ENCODE data around the gene APBA2. TPM values are rescaled to one million over a fixed set of nuclear protein-coding genes. Genes with fewer than 3 reads are reported as not detected.

The APBA2 gene
- total RNA-seq, 3 donors from 2014 or later, result 0.64 to 6.9 (median 5.0) TPM

DNA sequence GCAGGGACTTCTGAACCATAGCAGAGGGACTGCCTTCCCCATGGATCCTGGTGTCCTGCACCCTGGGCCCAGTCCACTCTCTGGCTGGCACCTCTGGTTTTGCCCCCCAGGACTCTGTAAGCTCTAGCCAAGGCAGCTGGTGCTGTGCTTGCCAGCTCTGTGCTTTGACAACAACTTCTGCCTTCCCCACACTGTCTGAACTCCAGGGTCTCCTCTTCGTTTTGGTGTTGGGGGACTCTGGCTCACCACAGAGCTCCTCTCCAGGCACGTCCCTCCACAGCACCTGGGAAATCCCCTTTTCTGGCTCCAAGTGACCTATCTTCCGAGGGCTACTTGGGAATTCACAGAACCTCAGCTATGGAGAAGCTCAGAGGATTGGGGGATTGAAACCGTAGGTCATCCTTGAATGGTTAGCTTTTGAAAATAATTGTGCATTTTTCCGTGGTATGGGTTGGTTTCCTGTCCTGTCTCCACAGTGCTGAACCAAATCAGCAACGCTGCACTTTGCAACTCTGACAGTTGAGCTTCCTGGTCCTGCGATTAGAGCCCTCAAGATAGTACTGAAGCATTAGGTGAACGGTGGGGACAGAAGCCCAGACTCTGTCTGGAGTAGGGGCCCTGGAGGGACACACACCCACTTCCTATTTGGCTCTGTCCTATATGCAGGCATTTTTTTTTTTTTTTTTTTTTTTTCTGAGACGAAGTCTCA lies 152.4 kb downstream of the APBA2 start:
- Histone ChIP-seq H3K4me3 (no peak overlapping the region), H3K9me3 (peaks cover 0 to 3% of the 10 kb centered on the region in 2 donors), H3K4me1 (no peaks in the 10 kb centered on the region), H3K36me3 (no peaks in the 10 kb centered on the region), H3K27me3 (no peaks in the 10 kb centered on the region), H3K27ac (no peak overlapping the region)
- TF ChIP-seq CTCF (IDR thresholded peaks at IDR 0.05), result no peak
- intact Hi-C loops (cut with DNase I; ENCODE audit: low total_unique reads), result no loop called here
- DNase-seq (ENCODE audit: low spot score in 2 of 2), result no peak

DNA sequence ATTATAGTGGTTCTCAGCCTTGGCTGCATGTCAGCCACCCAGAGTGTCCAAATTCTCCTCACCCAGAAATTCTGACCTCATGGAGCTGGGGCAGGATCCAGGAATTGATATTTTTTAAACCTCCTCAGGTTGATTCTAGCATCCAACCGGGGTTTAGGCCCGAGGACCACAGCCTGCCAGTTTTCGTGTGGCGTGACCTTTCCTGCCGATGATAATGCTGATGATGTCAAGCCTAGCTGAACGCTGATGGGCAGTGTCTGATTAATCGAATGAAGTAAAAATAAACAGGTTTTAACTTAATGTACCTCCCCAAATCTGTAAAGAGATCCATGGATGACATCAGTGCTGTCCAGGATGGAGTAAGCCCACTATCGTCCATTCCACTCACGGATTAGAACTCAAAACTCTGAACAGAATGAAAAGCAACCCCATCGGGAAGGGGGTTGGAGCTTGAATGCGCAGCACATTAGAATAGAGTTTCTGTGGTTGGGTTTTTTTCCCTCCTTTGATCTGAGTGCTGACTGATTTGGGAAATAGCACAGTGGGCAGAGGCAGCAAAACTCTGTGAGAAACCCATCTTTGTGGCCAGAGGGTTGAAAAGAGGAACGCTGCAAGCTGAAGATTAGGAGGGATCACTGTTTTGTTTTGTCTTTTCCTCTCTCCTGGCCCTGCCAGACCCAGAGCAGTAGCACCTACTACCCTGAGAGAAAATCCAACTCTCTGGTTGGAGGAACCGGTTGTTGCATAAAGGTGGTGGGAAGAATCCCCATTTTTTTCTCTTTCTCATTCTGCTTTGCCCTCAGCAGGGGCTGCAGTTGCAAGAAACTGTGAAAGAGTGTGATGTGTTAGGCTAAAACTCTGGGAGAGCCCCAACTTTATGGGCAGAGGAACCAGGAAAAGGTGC lies 153.9 kb downstream of the APBA2 start:
- H3K36me3 ChIP-seq, result no peaks in the 10 kb centered on the region
- no peaks in the 10 kb centered on the region for H3K27me3 ChIP-seq
- H3K4me3 ChIP-seq, result no peak overlapping the region
- peaks cover 0 to 3% of the 10 kb centered on the region in 2 donors for H3K9me3 ChIP-seq
- intact Hi-C loops (cut with DNase I; ENCODE audit: low total_unique reads), result no loop called here
- TF ChIP-seq CTCF (IDR thresholded peaks at IDR 0.05) (no peak), POLR2A (IDR thresholded peaks at IDR 0.05) (no peak), POLR2AphosphoS5 (IDR thresholded peaks at IDR 0.05) (no peak)
- H3K27ac ChIP-seq, result no peak overlapping the region
- DNase-seq (ENCODE audit: low spot score in 2 of 2), result no peak
- no peaks in the 10 kb centered on the region for H3K4me1 ChIP-seq

DNA sequence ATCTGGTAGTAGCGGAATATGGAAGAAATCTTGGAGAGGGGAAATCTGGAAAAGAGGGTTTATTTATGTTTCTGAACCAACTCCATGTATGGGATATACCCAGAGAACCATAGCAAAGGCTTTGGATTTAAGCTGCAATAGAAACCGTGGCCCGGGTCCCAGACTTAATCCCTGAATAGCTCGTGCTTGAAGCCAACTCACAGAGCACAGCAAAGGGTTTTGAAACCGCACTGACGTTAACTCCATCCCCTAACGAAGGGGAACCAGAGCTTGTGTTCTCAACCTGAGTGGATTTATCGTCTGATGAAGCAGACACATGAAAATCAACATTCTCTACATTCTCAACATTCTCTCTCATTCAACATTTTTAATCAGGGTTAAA lies 154.6 kb downstream of the APBA2 start:
- no peaks in the 10 kb centered on the region for H3K4me1 ChIP-seq
- no peak for TF ChIP-seq CTCF (IDR thresholded peaks at IDR 0.05)
- no peak for TF ChIP-seq POLR2AphosphoS5 (IDR thresholded peaks at IDR 0.05)
- TF ChIP-seq POLR2A (IDR thresholded peaks at IDR 0.05), result no peak
- H3K27ac ChIP-seq, result no peak overlapping the region
- H3K27me3 ChIP-seq, result no peaks in the 10 kb centered on the region
- H3K36me3 ChIP-seq, result no peaks in the 10 kb centered on the region
- no peak overlapping the region for H3K4me3 ChIP-seq
- H3K9me3 ChIP-seq, result peaks cover 0 to 3% of the 10 kb centered on the region in 2 donors
- intact Hi-C loops (cut with DNase I; ENCODE audit: low total_unique reads), result no loop called here
- no peak for DNase-seq (ENCODE audit: low spot score in 2 of 2)

DNA sequence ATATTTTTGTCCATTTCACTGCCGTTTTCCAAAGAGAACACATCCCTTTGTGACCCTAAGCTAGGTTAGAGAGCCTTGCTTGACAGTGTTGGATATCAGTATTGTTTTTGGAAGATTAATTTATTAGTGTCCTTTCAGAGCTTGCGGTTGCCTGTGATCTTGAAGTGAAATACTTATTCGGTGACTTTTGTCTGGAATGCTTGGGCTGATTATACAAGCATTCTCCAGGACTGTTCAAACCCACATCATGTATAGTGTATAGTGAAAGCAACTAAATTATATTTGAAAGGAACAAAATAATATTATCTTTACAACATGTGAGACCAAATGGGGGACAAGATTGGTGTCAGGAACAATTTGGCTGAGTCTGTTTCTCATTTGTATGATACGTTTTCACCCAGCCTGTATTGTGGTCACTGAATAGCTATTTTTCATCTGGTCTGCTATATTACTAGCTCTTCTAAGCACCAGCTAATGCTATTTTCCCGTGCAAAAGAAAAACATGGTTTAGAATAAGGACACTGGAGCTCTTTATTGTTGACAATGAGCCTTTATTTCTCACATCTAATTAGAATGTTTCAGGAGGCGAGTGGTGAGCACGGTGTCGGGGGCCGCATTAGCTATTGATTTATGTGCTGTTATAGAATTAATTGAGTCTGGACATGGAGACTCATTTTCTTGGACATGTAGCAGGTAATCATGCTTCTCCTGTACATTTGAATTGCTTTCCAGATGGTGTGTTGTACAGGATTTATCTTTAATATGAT lies 158.1 kb downstream of the APBA2 start:
- no peaks in the 10 kb centered on the region for H3K4me1 ChIP-seq
- no peak overlapping the region for H3K27ac ChIP-seq
- H3K9me3 ChIP-seq, result no peaks in the 10 kb centered on the region
- DNase-seq (ENCODE audit: low spot score in 2 of 2), result no peak
- no peak for TF ChIP-seq POLR2A (IDR thresholded peaks at IDR 0.05)
- no peak for TF ChIP-seq CTCF (IDR thresholded peaks at IDR 0.05)
- TF ChIP-seq POLR2AphosphoS5 (IDR thresholded peaks at IDR 0.05), result no peak
- intact Hi-C loops (cut with DNase I; ENCODE audit: low total_unique reads), result no loop called here
- H3K27me3 ChIP-seq, result no peaks in the 10 kb centered on the region
- H3K4me3 ChIP-seq, result no peak overlapping the region
- no peaks in the 10 kb centered on the region for H3K36me3 ChIP-seq
